Inflammatory macrophage treated with lipopolysaccharide for 1 hour (primary cell): Measurements from ENCODE around the gene LIPF.
"Not testable (repeated sequence)": the region's sequence is repeated elsewhere in the genome, so short reads cannot be mapped to it uniquely, and the experiment has no call there.

Experiments
- DNase-seq, 2 donors: peaks; one replicate each; pipeline ENCODE4 v3.0.0-alpha.2; 2020 to 2022

Gene LIPF

DNA sequence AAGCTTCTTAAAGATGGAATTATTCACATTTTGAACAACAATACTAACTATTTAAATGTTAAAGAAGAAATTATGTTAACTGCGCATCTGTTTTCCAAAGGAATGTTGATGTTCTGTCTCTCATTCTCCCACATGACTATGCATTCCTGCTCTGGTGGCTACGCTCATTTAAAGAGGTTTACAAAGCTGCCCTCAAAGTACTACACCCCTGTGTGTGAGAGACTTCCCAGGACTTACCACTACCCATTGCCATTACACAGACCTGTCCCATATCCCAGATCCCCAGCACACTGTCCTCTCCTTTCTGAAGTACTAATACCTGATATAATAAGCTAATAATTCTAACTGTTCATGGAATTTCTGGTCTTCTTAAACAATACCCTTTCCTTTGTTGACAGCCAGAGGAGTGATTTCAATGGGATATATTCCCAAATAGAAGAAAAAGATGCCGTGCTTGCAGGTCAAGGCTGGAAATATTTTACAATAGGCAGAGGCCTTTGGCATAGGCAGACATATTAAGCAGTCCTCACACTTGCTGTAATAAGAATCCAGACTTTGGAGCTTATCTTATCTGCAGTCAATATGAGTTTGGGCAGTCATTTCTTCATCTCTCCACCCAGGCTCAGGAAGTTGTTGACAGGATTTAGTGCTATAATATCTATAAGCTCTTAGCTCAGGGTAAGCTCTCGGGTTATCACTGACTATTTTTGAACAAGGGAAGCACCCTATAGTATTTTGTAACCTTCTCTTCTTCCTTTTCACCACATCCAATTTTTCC lies 12.2 kb downstream of the LIPF start:
- DNase-seq = no peak

DNA sequence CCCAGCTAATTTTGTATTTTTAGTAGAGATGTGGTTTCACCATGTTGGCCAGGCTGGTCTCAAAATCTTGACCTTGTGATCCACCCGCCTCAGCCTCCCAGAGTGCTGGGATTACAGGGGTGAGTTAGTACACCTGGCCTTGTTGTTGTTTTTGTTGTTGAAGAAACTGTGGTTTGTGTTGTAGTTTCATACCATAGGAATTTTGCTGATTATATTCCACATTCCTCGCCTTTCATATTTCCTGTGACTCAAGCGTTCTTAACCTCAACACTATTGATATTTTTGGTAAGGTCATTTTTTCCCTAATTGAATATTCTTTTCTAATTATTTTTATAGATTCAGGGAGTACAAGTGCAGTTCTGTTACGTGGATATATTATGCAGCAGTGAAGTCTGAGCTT lies 16.7 kb downstream of the LIPF start:
- DNase-seq = no peak

DNA sequence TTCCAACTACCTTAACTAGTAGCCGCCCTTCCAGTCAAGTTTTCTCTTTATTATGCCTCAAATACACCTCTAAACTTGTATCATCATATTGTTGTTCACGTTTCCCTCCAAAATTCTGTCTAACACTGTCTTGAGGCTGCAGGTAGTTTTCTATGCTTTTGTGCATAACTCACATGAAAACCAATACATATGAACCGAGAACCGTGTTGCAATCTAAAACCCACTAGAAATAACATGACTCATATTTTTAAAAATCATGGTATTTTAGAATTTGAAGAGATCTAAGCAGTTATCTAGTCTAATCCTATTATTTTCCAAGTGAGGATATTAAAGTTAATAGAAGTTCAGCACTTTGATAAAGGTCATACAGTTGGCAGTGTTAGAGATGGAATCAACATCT lies 18.2 kb downstream of the LIPF start:
- no peak for DNase-seq

DNA sequence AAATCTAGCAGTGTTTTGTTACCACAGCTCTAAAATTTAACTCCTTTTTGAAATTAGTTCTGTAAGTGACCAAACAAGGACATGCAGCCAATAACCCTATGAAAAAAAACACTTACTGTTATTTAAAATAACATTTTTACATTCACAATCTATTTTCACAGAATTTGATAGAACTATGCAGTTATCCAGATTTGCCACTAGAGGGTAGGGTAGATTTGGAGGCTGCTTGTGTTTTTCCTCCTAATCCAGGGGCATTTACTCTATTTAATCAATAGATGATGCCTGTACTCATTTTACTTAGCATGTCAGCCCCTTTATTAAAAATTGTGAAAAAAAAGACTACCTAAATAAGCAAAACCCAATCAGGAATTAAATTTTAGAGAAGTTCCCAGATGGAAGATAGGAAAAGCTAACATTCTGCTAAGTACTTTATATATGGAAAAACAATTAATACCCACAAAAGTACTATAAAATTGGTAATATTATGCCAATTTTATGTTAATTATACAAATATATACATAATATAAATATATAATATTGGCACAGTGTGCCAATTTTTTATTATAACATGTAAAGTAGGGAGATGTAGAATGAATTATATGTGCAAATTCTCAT lies 23.7 kb downstream of the LIPF start:
- peak; percentile 8 to 63 for DNase-seq

DNA sequence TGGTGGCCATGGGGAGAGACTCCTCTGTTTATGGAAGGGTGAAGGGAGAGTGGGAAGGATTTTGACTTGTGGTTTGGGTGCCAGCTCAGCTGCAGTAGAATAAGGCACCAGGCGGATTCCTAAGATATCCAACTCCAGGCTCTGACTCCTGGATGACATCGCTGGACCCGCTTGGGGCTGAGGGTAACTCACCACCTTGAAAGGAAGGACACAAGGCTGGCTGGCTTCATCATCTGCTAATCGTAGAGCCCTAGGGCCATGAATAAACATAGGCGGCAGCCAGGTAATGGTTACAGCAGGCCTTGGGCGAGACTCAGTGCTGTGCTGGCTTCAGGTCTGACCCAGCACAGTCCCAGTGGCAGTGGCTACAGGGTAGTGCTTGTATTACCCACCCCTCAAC lies 25.1 kb downstream of the LIPF start:
- no peak for DNase-seq

DNA sequence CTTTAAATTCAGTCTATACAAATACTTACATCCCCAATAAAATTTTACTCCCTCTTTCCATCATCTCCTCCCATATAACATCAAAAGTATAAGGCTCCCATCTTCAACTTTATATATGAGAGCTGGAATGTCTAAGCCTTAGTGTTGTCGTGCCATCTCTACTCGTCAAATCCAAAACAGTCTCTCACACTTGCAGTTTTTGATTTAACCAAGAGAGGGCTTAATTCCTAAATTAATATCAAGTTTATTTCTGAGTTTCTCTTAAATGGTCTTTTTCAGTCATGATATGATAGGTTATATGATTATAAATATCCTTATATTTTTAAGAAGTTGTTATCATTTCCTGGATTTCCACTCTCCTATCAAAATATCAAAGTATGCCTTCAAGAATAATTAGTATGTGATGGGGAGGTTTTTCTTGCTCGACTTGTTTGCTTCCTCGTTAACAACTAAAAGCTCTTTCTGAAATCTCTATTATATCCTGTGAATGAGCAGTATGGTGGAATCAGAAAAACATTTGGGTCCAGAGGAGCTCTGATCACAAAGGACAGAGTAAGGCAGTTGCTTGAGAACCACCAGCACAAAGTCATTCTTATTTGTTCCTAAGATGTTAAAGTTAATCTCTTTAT lies 29.3 kb downstream of the LIPF start:
- peak in 1 of 2 donors; percentile 11 for DNase-seq

DNA sequence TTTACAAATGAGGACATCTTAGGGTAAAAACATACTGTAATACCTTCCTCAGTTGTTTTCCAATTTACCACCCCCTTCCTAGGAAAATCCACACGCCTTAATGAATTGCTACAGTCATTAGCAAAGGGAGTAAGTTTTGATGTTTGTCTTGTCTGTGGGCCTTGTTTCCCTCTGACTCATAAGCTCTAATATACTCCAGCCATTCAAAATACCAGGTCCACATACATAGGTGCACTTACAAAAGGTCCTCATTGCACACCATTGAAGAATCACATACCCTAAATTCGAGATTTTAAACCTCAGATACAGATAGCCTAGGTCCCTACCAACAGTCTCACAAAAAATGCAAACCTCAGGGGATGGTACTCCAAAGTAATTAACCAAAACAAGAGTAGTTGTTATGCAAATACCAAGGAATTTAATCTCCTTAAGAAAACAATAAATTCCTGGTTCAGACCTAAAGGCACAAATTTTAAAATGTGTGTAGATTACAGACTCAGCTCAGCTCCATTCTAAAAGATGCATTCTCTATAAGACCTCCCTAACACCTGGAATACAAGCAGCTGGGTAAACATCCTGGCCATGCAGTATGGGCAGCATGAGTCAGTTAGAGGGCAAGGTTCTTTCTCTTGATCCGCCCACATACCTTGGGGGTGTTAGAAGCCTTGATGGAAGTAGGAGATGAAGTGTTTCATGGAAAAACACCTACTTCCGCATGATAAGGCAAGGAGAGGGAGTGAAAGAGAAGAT lies 38.8 kb downstream of the LIPF start:
- DNase-seq = no peak

DNA sequence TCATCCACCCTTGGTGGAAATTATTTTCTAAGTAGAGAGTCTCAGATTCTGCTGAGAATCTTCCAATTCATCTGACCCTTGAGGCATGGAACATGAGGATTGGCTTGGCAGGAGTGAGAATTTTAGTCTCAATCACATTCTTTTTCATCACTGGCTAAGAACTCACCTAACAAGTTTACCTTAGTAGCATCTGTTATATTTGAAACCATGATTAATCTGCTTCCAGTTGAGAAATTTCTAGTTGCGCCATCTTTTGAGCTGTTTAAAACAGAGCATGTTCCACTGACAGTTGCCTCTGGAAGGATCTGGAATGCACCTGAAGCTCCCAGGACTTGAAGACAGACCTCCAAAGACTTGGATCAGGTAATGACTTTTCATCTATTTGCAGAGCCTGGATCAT lies 41.7 kb downstream of the LIPF start, which contains the start of gene LIPK:
TSS of gene LIPK (plus strand) at position 292 of the 400 bp plus-strand sequence. CDS start 18,295 bp downstream, outside the sequence.
- DNase-seq = no peak

DNA sequence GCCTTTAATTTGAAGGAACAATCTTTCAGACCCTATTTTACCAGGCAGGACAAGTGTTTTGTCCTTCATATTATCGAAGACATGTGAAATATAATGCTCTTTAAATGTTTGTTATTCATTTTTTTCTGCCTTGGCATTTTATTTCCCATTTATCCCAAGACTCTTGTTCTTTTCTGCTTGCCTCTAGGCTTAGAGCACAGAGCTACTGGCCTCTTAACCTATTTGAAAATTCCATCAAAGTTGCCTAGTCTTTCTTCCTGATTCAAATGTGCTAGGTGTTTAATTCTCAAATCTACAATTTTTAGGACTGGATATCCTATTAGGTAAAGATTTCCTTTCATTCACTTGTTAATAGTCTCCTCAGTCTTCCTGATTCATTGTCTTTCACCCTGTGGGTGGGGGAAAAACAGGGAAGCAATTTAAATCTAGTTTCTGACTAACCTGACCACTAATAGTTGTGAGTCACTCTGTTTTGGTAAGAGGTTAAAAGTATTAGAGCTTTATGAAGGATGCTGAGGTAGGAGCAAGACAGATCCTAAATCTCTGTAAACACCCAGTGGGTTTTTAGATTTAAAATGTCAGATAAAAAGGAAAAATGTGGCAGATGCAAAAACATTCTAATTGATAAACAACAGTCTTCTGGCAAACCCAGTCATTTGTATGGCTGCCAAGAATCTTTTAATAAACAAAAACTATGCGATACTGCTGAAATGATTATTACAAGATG lies 43.4 kb downstream of the LIPF start:
- peak; percentile 74 to 83 for DNase-seq

DNA sequence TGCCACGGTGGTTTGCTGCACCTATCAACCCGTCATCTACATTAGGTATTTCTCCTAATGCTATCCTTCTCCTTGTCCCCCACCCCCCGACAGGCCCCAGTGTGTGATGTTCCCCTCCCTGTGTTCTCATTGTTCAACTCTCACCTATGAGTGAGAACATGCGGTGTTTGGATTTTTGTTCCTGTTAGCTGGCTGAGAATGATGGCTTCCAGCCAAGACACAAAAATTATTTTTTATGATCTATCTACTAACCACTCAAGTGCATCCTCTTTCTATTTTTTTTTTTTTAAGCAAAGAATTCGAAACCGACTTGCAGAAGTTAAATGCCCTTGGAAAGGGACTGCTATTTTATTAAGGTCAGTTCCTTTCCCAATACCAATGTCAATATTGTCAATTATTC lies 45.1 kb downstream of the LIPF start:
- not testable (repeated sequence) for DNase-seq

DNA sequence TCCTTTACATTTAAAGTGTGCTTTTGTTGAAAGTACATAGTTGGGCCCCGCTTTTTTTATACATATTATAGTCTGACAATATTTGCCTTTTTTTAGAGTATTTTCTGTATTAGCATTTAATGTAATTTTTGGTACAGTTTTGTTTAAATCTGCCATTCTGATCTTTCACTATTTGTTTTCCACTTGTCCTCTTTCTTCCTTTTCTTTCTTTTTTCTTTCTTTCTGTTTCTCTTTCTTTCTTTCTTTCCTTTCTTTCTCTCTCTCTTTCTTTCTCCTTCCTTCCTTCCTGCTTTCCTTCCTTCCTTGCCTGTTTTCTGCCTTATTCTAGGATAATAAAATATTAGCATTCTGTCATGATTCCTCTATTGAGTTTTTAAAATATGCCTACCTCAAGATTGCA lies 51.3 kb downstream of the LIPF start:
- no peak for DNase-seq

DNA sequence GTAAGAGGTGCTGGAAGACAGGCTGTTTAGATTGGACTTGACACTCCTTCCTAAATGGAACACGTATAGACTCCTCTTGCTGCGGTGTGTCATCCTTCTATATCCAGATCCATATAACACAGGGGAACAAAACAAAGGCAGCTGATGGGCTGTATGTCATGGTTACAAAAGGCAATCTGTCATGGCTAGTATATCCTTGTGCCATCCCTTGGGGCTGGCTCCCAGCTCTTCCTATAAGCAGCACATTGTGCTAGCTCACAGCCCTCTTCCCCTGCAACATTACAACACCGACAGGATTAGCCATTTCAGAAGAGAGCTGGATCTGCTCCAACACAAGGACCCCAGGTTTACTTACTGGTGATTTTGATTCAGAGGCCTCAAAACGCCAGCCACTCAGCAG lies 57.1 kb downstream of the LIPF start:
- no peak for DNase-seq

DNA sequence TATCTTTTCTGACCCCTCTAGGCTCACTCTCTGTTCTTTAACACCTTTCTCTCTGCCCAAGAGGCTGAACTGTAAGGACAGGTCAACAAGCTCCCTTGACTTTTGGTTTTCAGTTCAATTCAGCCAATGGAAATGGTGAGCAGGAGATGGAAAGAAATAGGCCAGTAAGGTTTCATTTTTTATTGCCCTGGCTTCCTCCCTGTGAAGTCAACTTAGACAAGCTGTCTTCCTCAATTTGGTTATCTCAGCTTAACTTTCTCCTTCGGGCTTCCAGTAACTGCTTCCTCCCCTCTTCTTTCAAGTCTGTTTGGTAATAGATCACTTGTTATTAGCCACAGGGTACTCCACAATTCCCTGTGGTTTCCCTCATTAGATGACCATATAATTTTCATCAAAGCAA lies 61.6 kb downstream of the LIPF start:
- peak; percentile 43 to 60 for DNase-seq

DNA sequence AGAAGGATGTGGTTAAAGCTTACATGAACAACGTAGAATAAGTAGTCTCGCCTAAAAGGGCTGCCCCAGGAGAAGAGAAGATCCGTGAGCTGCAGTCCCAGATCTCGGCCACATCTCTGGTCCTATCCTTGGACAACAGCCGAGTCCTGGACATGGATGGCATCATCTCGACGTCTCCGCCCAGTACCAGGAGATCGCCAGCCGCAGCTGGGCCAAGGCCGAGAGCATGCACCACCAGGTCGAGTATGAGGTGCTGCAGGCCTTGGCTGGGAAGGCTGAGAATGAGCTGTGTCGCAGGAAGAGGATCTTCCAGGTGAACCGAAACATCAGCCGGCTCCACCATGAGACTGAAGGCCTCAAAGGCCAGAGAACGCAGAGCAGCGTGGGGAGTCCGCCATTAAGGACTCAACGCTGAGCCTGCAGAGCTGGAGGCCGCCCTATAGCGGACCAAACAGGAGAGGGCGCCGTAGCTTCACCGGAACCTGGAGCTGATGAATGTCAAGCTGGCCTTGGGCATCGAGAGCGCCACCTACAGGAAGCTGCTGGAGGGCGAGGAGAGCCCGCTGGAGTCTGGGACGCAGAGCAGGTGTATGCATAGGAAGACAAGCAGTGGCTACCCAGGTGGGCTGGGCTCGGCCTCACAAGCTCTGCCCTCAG lies 64.0 kb downstream of the LIPF start:
- peak; percentile 11 to 72 for DNase-seq
